Effector memory CD4-positive, alpha-beta T cell (primary cell): ENCODE measurements around the gene SMIM35.

Experiments
- DNase-seq, 3 donors: peaks; one replicate each; pipeline ENCODE4 v3.0.0-alpha.2; 2020
- H3K27ac ChIP-seq: 2 replicates; pipeline ENCODE4 v1.7.0; 2013; ENCODE audit warnings: mild to moderate bottlenecking, low read length, moderate library complexity; ENCODE audit not compliant: insufficient read depth, poor library complexity, severe bottlenecking
- H3K27me3 ChIP-seq: replicated peaks from 2 replicates; pipeline ENCODE4 v1.7.0; 2013; ENCODE audit warnings: mild to moderate bottlenecking, low read length; ENCODE audit not compliant: insufficient read depth, control insufficient read depth, poor library complexity, severe bottlenecking
- H3K36me3 ChIP-seq: 2 replicates; pipeline ENCODE4 v1.7.0; 2013; ENCODE audit warnings: mild to moderate bottlenecking, low read length, moderate library complexity; ENCODE audit not compliant: control insufficient read depth, insufficient read depth
- H3K4me1 ChIP-seq: 2 replicates; pipeline ENCODE4 v1.7.0; 2013; ENCODE audit warnings: low read length, mild to moderate bottlenecking; ENCODE audit not compliant: control insufficient read depth, insufficient read depth, poor library complexity, severe bottlenecking
- H3K4me3 ChIP-seq: 2 replicates; pipeline ENCODE4 v1.7.0; 2013; ENCODE audit warnings: low read length, low read depth, mild to moderate bottlenecking; ENCODE audit not compliant: insufficient read depth, poor library complexity, severe bottlenecking
- H3K9me3 ChIP-seq: 2 replicates; pipeline ENCODE4 v1.7.0; 2013; ENCODE audit warnings: mild to moderate bottlenecking, low read length, moderate library complexity; ENCODE audit not compliant: control insufficient read depth

Gene SMIM35

GRCh38 chr11:118126082-118126838, 39.5 kb upstream of the SMIM35 start:
- Histone ChIP-seq H3K4me1 (no peaks in the 10 kb centered on the region), H3K27ac (no peak overlapping the region), H3K4me3 (no peak overlapping the region), H3K9me3 (no peaks in the 10 kb centered on the region), H3K27me3 (no peaks in the 10 kb centered on the region), H3K36me3 (no peaks in the 10 kb centered on the region)
- no peak for DNase-seq

- Histone ChIP-seq H3K36me3 (no peaks in the 10 kb centered on the region), H3K4me1 (no peaks in the 10 kb centered on the region), H3K27ac (no peak overlapping the region), H3K4me3 (no peak overlapping the region), H3K9me3 (no peaks in the 10 kb centered on the region), H3K27me3 (no peaks in the 10 kb centered on the region)
- DNase-seq: no peak
Measured at GRCh38 chr11:118124929-118125535, 38.3 kb upstream of the SMIM35 start.

- no peaks in the 10 kb centered on the region for H3K9me3 ChIP-seq
- no peaks in the 10 kb centered on the region for H3K4me1 ChIP-seq
- H3K27ac ChIP-seq: no peak overlapping the region
- no peak overlapping the region for H3K4me3 ChIP-seq
- no peaks in the 10 kb centered on the region for H3K27me3 ChIP-seq
- no peak for DNase-seq
- no peaks in the 10 kb centered on the region for H3K36me3 ChIP-seq
Measured at GRCh38 chr11:118120793-118121192, 34.0 kb upstream of the SMIM35 start.

GRCh38 chr11:118117790-118118601, 31.2 kb upstream of the SMIM35 start:
- Histone ChIP-seq H3K4me1 (no peaks in the 10 kb centered on the region), H3K36me3 (no peaks in the 10 kb centered on the region), H3K9me3 (no peaks in the 10 kb centered on the region), H3K27me3 (no peaks in the 10 kb centered on the region), H3K4me3 (no peak overlapping the region), H3K27ac (no peak overlapping the region)
- DNase-seq: no peak

GRCh38 chr11:118115048-118115447, 28.3 kb upstream of the SMIM35 start:
- no peaks in the 10 kb centered on the region for H3K27me3 ChIP-seq
- H3K27ac ChIP-seq: no peak overlapping the region
- no peak for DNase-seq
- H3K9me3 ChIP-seq: no peaks in the 10 kb centered on the region
- H3K36me3 ChIP-seq: no peaks in the 10 kb centered on the region
- H3K4me3 ChIP-seq: no peak overlapping the region
- no peaks in the 10 kb centered on the region for H3K4me1 ChIP-seq

- H3K4me3 ChIP-seq: no peak overlapping the region
- no peak for DNase-seq
- no peaks in the 10 kb centered on the region for H3K27me3 ChIP-seq
- H3K9me3 ChIP-seq: no peaks in the 10 kb centered on the region
- H3K36me3 ChIP-seq: no peaks in the 10 kb centered on the region
- H3K27ac ChIP-seq: no peak overlapping the region
- no peaks in the 10 kb centered on the region for H3K4me1 ChIP-seq
Measured at GRCh38 chr11:118114266-118114665, 27.5 kb upstream of the SMIM35 start.

DNA sequence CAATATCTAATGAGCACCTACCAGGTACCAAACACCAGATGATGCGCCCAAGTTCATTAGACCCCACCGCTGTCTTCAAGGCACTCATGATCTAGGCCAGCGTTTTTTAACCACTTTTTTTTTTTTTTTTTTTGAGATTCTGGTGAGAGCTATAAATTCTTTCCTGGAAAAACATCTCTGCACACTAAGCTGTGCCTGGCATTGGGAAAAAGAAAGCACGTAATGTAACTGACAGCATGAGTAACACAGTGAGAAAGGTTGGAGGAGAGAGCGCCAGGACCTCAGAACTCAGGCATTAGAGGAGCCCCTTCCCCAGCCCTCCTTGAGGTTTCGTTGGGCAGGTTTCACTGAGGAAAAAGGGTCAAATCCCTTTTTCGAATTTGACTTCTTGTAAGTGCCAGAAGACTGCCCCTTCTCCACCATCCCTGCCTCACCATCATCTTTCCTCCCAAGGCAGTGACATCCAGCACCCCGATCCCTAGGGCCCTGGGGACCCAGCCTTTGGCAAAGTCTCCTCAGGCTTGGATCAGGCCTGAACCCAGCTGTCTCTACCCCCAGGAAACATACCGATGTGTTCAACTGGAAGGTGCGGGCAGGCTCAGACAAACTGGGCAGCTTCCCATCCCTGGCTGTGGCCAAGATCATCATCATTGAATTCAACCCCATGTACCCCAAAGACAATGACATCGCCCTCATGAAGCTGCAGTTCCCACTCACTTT, 26.1 kb upstream of the SMIM35 start:
- no peaks in the 10 kb centered on the region for H3K4me1 ChIP-seq
- no peak overlapping the region for H3K27ac ChIP-seq
- H3K4me3 ChIP-seq: no peak overlapping the region
- H3K36me3 ChIP-seq: no peaks in the 10 kb centered on the region
- DNase-seq: no peak
- H3K27me3 ChIP-seq: no peaks in the 10 kb centered on the region
- H3K9me3 ChIP-seq: no peaks in the 10 kb centered on the region

- no peaks in the 10 kb centered on the region for H3K4me1 ChIP-seq
- DNase-seq: no peak
- H3K27ac ChIP-seq: no peak overlapping the region
- no peaks in the 10 kb centered on the region for H3K9me3 ChIP-seq
- H3K4me3 ChIP-seq: no peak overlapping the region
- H3K27me3 ChIP-seq: no peaks in the 10 kb centered on the region
- H3K36me3 ChIP-seq: no peaks in the 10 kb centered on the region
Measured at GRCh38 chr11:118111744-118112035, 24.9 kb upstream of the SMIM35 start.

DNA sequence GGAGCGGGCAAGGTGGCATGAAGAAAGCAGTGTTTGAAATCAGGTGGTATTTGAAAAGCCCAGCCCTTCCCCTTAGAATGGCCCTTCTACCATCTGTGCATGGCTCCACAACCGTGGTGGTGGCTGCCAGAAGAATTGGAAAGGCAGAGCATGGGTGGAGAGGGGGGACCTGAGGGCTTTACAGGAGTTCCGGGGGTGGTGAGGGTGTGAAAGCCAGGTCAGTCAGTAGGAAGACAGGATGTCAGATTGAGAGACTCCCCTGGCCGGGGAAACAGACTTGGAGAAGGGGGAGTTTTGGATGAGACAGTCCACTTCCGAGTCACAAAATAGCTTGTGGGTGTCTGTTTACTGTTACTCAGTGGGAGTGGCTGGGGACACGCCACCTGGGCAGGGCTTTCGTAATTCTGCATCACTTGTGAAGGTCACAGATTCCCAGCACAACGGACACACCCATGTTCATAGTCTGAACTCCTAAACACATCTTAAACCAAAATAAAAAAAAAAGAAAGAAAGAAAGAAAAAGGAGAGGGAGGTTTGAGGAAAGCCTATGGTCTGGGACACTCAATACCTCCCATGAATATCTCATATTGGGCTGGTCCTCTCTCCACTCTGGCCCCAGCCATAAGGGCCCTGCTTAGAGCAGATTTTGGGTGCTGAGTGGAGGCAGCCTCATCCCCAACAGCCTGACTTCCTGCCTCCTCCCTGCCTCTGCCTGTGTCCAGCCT, 24.4 kb upstream of the SMIM35 start:
- Histone ChIP-seq H3K4me3 (no peak overlapping the region), H3K9me3 (no peaks in the 10 kb centered on the region), H3K36me3 (no peaks in the 10 kb centered on the region), H3K4me1 (no peaks in the 10 kb centered on the region), H3K27ac (no peak overlapping the region), H3K27me3 (no peaks in the 10 kb centered on the region)
- no peak for DNase-seq
